ENCODE results near the gene GALNT14.

DNA sequence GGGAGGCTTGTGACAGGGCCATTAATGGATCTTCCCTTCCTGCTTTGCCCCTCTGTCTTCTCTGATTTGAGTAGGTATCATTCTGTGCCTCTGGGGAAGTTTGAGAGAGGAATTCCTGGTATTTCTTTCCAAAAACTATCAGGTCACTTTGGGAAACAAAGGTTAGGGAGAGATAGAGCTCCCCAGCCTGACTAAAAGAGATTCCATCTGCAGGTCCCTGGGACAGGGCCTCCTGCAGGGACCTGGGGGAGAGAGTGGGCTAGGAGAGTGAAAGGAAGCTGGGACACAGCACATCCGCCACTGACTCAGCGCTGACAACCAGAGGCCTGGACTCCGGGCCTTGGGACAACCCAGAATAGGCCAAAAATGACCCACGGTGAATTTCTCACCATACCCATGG lies 6.4 kb downstream of the GALNT14 start:
- TF ChIP-seq SIX5 (IDR thresholded peaks at IDR 0.05; ENCODE audit: low read depth, low read length), result no peak
- no peak for TF ChIP-seq CTCF (IDR thresholded peaks at IDR 0.05; ENCODE audit: control extremely low read depth in 1 of 3, insufficient read depth in 1 of 3, low read depth in 1 of 3, low read length in 3 of 3)
- no peak for TF ChIP-seq POLR2A (IDR thresholded peaks at IDR 0.05; ENCODE audit: control extremely low read depth in 1 of 2, low read depth in 2 of 2, low read length in 2 of 2)
- TF ChIP-seq ZNF274 (IDR thresholded peaks at IDR 0.05; ENCODE audit: borderline replicate concordance, extremely low read depth, low read length), result no peak
- no peak for TF ChIP-seq RFX5 (IDR thresholded peaks at IDR 0.05; ENCODE audit: borderline replicate concordance, low read depth, low read length)
- no peak for TF ChIP-seq CEBPB (IDR thresholded peaks at IDR 0.05; ENCODE audit: low read depth, low read length)
- TF ChIP-seq FOSL1 (IDR thresholded peaks at IDR 0.05; ENCODE audit: insufficient read depth, low read depth, low read length), result no peak
- no peak for TF ChIP-seq RAD21 (IDR thresholded peaks at IDR 0.05 in 1 of 2, conservative IDR thresholded peaks at IDR 0.05 in 1 of 2; ENCODE audit: low read depth in 2 of 2, low read length in 2 of 2)

Measured in H1 (cell line).